ENCODE measurements around the gene FLYWCH2.
A peak's percentile ranks its signal among the peaks of the same experiment; 100 is the strongest.

FLYWCH2 gene

GRCh38 chr16:2881783-2882649 is 999 bp upstream of the FLYWCH2 start:
- peak in 14 of 58 donors; percentile 28 to 60 (median 44) for DNase-seq

- DNase-seq, result peak in 21 of 58 donors; percentile 2 to 57 (median 37)
Measured at GRCh38 chr16:2883458-2883908, 468 bp downstream of the FLYWCH2 start.

GRCh38 chr16:2884041-2884451 is 1.0 kb downstream of the FLYWCH2 start:
- no peak for DNase-seq

- no peak for DNase-seq
Measured at GRCh38 chr16:2894231-2894630, 11.2 kb downstream of the FLYWCH2 start.

- DNase-seq, result no peak
Measured at GRCh38 chr16:2895813-2896212, 12.8 kb downstream of the FLYWCH2 start.

GRCh38 chr16:2896480-2897010 is 13.5 kb downstream of the FLYWCH2 start:
- DNase-seq, result no peak

GRCh38 chr16:2897110-2897509 is 14.1 kb downstream of the FLYWCH2 start:
- no peak for DNase-seq

GRCh38 chr16:2898831-2899563 is 16.0 kb downstream of the FLYWCH2 start:
- no peak for DNase-seq

- DNase-seq, result no peak
Measured at GRCh38 chr16:2899564-2900072, 16.6 kb downstream of the FLYWCH2 start.

GRCh38 chr16:2900526-2901075 is 17.6 kb downstream of the FLYWCH2 start:
- DNase-seq, result peak in 1 of 58 donors; percentile 25

GRCh38 chr16:2902337-2903130 is 19.5 kb downstream of the FLYWCH2 start:
- no peak for DNase-seq

- DNase-seq, result peak in 57 of 58 donors; percentile 54 to 91 (median 80)
Measured at GRCh38 chr16:2904100-2904921, 21.3 kb downstream of the FLYWCH2 start.

- DNase-seq, result peak in 13 of 58 donors; percentile 34 to 84 (median 54)
Measured at GRCh38 chr16:2904922-2905240, 21.9 kb downstream of the FLYWCH2 start.

- DNase-seq, result peak; percentile 88 to 100 (median 100)
Measured at GRCh38 chr16:2905241-2905987, 22.4 kb downstream of the FLYWCH2 start.

GRCh38 chr16:2905988-2906387 is 23.0 kb downstream of the FLYWCH2 start:
- no peak for DNase-seq

- DNase-seq, result peak in 33 of 58 donors; percentile 4 to 56 (median 22)
Measured at GRCh38 chr16:2907084-2907753, 24.2 kb downstream of the FLYWCH2 start.

- no peak for DNase-seq
Measured at GRCh38 chr16:2910441-2910969, 27.5 kb downstream of the FLYWCH2 start.
